Neural crest cell (in vitro differentiated cells): ENCODE results near the gene ECI1. TPM values are rescaled to one million over a fixed set of nuclear protein-coding genes. Genes with fewer than 3 reads are reported as not detected.

Source experiments
- DNase-seq: peaks from one replicate; pipeline ENCODE4 v3.0.0; 2021; ENCODE audit warnings: low read depth, mixed read lengths, low spot score
- H3K27ac Mint-ChIP-seq: one replicate; pipeline ENCODE4 v1.8.0; 2021; ENCODE audit warnings: mild to moderate bottlenecking, mixed read lengths; ENCODE audit not compliant: unreplicated experiment
- H3K27me3 Mint-ChIP-seq: 2 replicates; pipeline ENCODE4 v1.8.0; 2021; ENCODE audit warnings: low read depth, mild to moderate bottlenecking, mixed read lengths
- H3K36me3 Mint-ChIP-seq: 2 replicates; pipeline ENCODE4 v1.8.0; 2021; ENCODE audit warnings: low read depth, mild to moderate bottlenecking, mixed read lengths
- H3K4me1 Mint-ChIP-seq: 2 replicates; pipeline ENCODE4 v1.8.0; 2021; ENCODE audit warnings: mixed read lengths
- H3K4me3 Mint-ChIP-seq: one replicate; pipeline ENCODE4 v1.8.0; 2021; ENCODE audit warnings: mild to moderate bottlenecking, mixed read lengths
- H3K9me3 Mint-ChIP-seq: 2 replicates; pipeline ENCODE4 v1.8.0; 2021; ENCODE audit warnings: mixed read lengths
- CTCF ChIP-seq: fragments of 200-600 bp; sonication (generic); conservative IDR thresholded peaks from 2 replicates; pipeline ENCODE4 v1.5.0; 2021; ENCODE audit warnings: antibody characterized with exemption, mild to moderate bottlenecking
- total RNA-seq: library from RNA; stranded (reverse); gene quantifications from 2 replicates; pipeline ENCODE4 v1.2.1, GENCODE V29; 2021

Gene ECI1
- total RNA-seq, 1 donor from 2014 or later, result 79.2 TPM

GRCh38 chr16:2234813-2235170, 16.6 kb downstream of the ECI1 start:
- DNase-seq, result no peak
- TF ChIP-seq CTCF, result no peak
- Mint-ChIP-seq H3K27me3 (peaks cover 35% of the 10 kb centered on the region), H3K4me3 (no peak overlapping the region), H3K36me3 (peaks cover 2% of the 10 kb centered on the region), H3K27ac (no peak overlapping the region), H3K9me3 (no peaks in the 10 kb centered on the region), H3K4me1 (no peaks in the 10 kb centered on the region)

GRCh38 chr16:2233872-2234812, 17.2 kb downstream of the ECI1 start:
- no peak for TF ChIP-seq CTCF
- Mint-ChIP-seq H3K9me3 (no peaks in the 10 kb centered on the region), H3K36me3 (peaks cover 2% of the 10 kb centered on the region), H3K4me1 (no peaks in the 10 kb centered on the region), H3K27ac (no peak overlapping the region), H3K4me3 (no peak overlapping the region), H3K27me3 (peaks cover 28% of the 10 kb centered on the region)
- DNase-seq, result no peak

GRCh38 chr16:2233046-2233775, 18.2 kb downstream of the ECI1 start:
- Mint-ChIP-seq H3K9me3 (no peaks in the 10 kb centered on the region), H3K27me3 (peaks cover 24% of the 10 kb centered on the region), H3K36me3 (peaks cover 2% of the 10 kb centered on the region), H3K27ac (no peak overlapping the region), H3K4me3 (no peak overlapping the region), H3K4me1 (no peaks in the 10 kb centered on the region)
- DNase-seq, result no peak
- no peak for TF ChIP-seq CTCF

GRCh38 chr16:2232094-2232990, 19.0 kb downstream of the ECI1 start:
- DNase-seq, result no peak
- Mint-ChIP-seq H3K27me3 (peaks cover 18% of the 10 kb centered on the region), H3K9me3 (no peaks in the 10 kb centered on the region), H3K4me1 (no peaks in the 10 kb centered on the region), H3K27ac (no peak overlapping the region), H3K4me3 (no peak overlapping the region), H3K36me3 (peaks cover 2% of the 10 kb centered on the region)
- no peak for TF ChIP-seq CTCF
